ENCODE data around the gene MRTFA.

The MRTFA gene

DNA sequence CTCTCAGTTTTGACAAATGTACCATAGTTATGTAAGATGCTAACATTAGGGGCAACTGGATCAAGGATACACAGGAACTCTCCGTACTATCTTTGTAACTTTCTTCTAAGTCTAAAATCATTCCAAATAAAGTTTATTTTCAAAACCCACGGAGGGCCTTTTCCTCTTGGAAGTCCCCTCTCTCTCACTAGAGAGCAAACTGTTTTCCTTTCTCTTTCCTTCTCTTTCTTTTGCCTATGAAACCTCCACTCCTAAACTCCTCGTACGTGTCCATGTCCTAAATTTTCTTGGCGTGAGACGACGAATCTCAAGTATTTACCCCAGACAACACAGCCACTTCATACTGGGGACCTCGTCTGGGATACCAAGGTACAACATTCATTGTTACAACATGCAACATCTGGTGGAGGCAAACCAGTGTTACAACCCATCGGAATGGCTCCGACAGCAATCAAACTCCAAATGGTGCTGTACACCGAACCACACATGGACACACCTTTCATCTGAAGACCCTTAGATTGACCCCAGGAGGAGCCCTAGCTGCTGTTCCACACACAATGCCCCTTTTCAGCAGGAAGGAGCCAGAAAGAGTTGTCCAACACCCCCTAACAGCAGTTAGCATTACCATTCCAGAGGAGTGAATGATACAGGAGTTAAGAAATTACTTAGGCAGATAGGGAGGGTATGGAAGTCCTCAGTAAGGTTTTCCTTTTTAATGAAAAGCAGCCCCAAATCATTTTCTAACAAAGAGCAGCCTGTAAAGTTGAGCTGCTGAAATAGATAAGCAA lies 158.0 kb downstream of the MRTFA start:
- H3K27ac Mint-ChIP-seq = no peak overlapping the region

DNA sequence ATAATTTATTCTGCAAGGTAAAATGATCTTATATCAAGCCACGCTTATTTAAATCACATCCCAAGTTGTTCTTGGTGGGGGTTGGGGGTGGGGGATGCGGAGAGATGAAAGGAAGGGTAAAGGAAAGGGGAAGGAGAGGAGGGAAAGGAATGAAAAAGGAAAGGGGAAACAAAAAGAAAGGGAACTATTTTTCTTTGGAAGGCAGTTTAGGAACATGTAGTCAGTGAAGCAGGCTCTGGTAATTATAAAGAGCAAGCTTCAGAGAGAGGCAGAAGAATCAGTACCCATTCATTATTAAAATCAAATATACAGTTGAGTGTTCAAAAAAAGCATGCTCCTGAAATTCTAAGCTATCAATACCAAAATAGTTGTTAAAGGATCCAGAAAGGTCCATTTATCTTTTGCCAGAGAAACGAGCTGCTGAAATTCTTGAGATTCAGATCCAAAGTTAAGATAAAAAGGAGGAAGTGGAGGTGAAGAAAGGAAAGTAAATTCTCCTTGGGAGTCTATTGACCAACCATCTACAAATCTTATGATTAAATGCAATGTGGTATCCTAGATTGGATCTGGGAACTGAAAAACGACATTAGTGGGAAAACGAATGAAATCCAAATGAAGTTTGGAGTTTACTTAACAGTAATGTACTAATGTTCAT lies 158.7 kb downstream of the MRTFA start:
- H3K27ac Mint-ChIP-seq = no peak overlapping the region
- DNase-seq (ENCODE audit: low spot score) = no peak
- H3K4me1 Mint-ChIP-seq (ENCODE audit: low read depth) = peaks cover 40% of the 10 kb centered on the region
- H3K4me3 Mint-ChIP-seq = no peak overlapping the region
- H3K9me3 Mint-ChIP-seq = no peaks in the 10 kb centered on the region
- no peaks in the 10 kb centered on the region for H3K36me3 Mint-ChIP-seq (ENCODE audit: low read depth)
- H3K27me3 Mint-ChIP-seq (ENCODE audit: low read depth) = no peaks in the 10 kb centered on the region

More for the DNA sequence above, 158.0 kb downstream of the MRTFA start:
- DNase-seq (ENCODE audit: low spot score) = no peak
- Mint-ChIP-seq H3K9me3 (no peaks in the 10 kb centered on the region), H3K27me3 (ENCODE audit: low read depth) (no peaks in the 10 kb centered on the region), H3K4me1 (ENCODE audit: low read depth) (peaks cover 35% of the 10 kb centered on the region), H3K4me3 (no peak overlapping the region), H3K36me3 (ENCODE audit: low read depth) (no peaks in the 10 kb centered on the region)

DNA sequence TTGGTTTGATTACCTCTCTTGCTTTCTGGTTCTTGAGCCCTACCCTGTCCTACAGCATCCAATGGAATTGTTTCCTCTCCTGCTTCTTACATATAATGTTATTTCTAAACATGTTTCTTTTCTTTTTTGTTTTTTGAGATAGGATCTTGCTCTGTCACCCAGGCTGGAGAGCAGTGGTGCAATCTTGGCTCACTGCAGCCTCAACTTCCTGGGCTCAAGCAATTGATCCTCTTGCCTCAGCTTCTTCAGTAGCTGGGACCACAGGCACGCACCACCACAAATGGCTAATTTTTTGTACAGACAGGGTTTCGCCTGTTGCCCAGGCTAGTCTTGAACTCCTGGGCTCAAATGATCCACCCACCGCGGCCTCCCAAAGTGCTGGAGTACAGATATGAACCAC lies 160.2 kb downstream of the MRTFA start:
- Mint-ChIP-seq H3K36me3 (ENCODE audit: low read depth) (no peaks in the 10 kb centered on the region), H3K27ac (peak overlapping the region; percentile 17), H3K4me1 (ENCODE audit: low read depth) (peaks cover 42% of the 10 kb centered on the region), H3K4me3 (no peak overlapping the region), H3K9me3 (no peaks in the 10 kb centered on the region), H3K27me3 (ENCODE audit: low read depth) (no peaks in the 10 kb centered on the region)
- no peak for DNase-seq (ENCODE audit: low spot score)

DNA sequence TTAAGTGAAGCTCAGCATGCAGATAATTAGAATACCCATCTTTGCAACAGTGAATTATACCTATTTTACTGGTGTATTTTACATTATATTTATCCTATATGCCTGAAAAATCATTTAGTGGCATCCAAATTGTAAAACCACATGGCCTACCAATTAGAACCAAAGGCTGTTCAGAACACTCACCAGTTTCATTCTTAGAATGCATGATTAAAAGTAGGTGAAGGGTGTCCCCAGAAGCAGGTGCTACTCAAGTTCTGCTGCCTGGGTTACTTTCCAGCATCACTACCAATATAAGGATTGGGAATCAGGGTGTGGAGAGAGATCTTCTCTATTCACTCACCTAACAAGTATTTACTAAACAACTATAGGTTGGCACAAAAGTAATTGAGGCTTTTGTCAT lies 162.8 kb downstream of the MRTFA start:
- H3K4me3 Mint-ChIP-seq = no peak overlapping the region
- no peak for DNase-seq (ENCODE audit: low spot score)
- peaks cover 40% of the 10 kb centered on the region for H3K4me1 Mint-ChIP-seq (ENCODE audit: low read depth)
- H3K27me3 Mint-ChIP-seq (ENCODE audit: low read depth) = no peaks in the 10 kb centered on the region
- H3K27ac Mint-ChIP-seq = no peak overlapping the region
- peaks cover 2% of the 10 kb centered on the region for H3K36me3 Mint-ChIP-seq (ENCODE audit: low read depth)
- no peaks in the 10 kb centered on the region for H3K9me3 Mint-ChIP-seq

DNA sequence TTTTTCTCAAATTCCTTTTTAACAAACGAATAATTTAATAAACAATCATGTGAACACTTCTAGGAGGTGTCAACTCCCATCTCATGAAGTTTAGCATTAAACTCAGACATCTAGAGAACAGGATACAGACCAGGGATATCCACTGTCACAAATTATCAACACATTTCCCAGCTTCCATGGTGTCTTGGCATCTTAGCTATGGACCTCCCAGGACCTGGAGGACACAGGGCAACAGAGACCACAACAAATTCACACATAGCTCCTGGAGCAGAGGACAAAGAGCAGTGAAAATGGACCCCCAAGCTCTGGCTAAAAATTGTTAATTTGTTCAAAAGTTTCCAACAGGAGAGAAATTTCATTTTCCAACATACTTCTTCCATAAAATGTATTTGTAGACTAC lies 163.9 kb downstream of the MRTFA start:
- Mint-ChIP-seq H3K27me3 (ENCODE audit: low read depth) (no peaks in the 10 kb centered on the region), H3K4me3 (no peak overlapping the region), H3K27ac (no peak overlapping the region), H3K9me3 (no peaks in the 10 kb centered on the region), H3K4me1 (ENCODE audit: low read depth) (peaks cover 39% of the 10 kb centered on the region), H3K36me3 (ENCODE audit: low read depth) (peaks cover 2% of the 10 kb centered on the region)
- no peak for DNase-seq (ENCODE audit: low spot score)

DNA sequence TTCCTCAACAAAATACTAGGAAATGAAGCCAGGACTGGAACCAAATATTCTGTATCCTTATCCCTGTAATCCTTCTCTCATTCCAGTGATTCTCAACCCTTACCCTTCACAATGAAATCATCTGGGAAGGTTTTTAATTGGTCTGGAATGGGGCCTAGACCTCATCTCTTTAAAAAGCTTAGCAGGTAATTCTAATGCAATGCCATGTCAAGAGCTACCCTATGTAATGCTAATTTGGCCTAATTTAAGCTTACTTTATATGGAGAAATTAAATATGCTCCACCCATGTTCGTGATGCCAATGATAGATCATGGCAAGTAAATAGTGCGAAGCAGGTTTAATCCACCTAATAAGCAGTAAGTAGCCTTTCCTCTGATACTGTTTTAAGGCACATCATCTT lies 164.5 kb downstream of the MRTFA start:
- Mint-ChIP-seq H3K4me1 (ENCODE audit: low read depth) (peaks cover 40% of the 10 kb centered on the region), H3K36me3 (ENCODE audit: low read depth) (peaks cover 2% of the 10 kb centered on the region), H3K4me3 (no peak overlapping the region), H3K9me3 (no peaks in the 10 kb centered on the region), H3K27ac (no peak overlapping the region), H3K27me3 (ENCODE audit: low read depth) (no peaks in the 10 kb centered on the region)
- DNase-seq (ENCODE audit: low spot score) = no peak

DNA sequence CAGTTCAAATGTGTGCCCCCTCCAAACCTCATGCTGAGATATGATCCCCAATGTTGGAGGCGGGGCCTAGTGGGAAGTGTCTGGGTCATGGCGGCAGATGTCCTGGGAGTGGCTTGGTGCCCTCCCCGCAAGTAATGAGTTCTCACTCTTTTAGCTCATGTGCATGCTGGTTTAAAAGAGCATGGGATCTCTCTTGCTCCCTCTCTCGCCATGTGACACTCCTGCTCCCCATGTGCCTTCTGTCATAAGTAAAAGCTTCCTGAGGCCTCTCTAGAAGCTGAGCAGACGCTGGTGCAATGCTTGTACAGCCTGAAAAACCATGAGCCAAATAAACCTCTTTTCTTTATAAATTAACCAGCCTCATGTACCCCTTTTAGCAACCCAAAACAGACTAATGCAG lies 167.3 kb downstream of the MRTFA start:
- H3K9me3 Mint-ChIP-seq = no peaks in the 10 kb centered on the region
- no peak overlapping the region for H3K27ac Mint-ChIP-seq

DNA sequence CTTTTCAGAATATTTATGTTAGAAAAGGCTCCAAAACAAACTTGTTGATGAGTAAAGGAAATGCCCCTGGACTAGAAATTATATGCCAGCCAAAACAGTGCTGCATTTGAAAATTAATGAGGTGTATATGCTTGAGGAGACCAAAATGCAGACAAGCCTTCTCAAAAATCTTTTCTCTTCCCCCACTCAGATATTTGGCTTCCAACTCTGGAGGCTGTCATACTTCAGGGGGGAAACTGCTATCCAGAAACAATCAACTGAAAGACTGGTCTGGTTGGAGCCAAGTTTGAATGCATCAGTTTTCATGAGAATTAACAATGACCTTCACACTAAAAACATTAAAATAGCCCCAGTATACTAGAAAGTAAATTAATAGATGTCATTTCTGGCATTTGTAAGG lies 167.9 kb downstream of the MRTFA start:
- peaks cover 2% of the 10 kb centered on the region for H3K36me3 Mint-ChIP-seq (ENCODE audit: low read depth)
- H3K4me1 Mint-ChIP-seq (ENCODE audit: low read depth) = peaks cover 34% of the 10 kb centered on the region
- no peak for DNase-seq (ENCODE audit: low spot score)
- no peak overlapping the region for H3K27ac Mint-ChIP-seq
- no peak overlapping the region for H3K4me3 Mint-ChIP-seq
- H3K27me3 Mint-ChIP-seq (ENCODE audit: low read depth) = no peaks in the 10 kb centered on the region
- H3K9me3 Mint-ChIP-seq = no peaks in the 10 kb centered on the region

More for the DNA sequence above, 167.3 kb downstream of the MRTFA start:
- Mint-ChIP-seq H3K27me3 (ENCODE audit: low read depth) (no peaks in the 10 kb centered on the region), H3K4me1 (ENCODE audit: low read depth) (peaks cover 38% of the 10 kb centered on the region), H3K36me3 (ENCODE audit: low read depth) (peaks cover 2% of the 10 kb centered on the region), H3K4me3 (no peak overlapping the region)
- no peak for DNase-seq (ENCODE audit: low spot score)

DNA sequence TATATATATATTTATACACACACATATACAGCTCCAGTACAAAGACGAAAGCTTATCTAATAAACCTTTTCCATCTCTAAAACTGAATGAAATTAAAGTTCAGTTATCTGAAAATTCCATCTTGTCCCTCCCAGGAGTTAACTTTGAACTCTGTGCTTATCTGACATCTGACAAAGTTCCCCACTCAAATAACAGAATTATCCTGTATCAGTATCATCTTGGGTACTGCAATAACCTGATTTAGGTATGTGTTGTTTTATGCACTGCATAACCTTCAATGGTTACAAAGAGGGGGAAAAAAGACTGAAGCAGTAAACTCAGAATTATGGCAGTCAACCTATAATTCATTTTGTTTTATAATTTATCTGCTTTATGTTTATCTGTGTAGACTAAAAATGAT lies 169.5 kb downstream of the MRTFA start:
- no peak overlapping the region for H3K4me3 Mint-ChIP-seq
- DNase-seq (ENCODE audit: low spot score) = no peak
- H3K27me3 Mint-ChIP-seq (ENCODE audit: low read depth) = no peaks in the 10 kb centered on the region
- peaks cover 36% of the 10 kb centered on the region for H3K4me1 Mint-ChIP-seq (ENCODE audit: low read depth)
- H3K36me3 Mint-ChIP-seq (ENCODE audit: low read depth) = peaks cover 9% of the 10 kb centered on the region
- H3K27ac Mint-ChIP-seq = no peak overlapping the region
- H3K9me3 Mint-ChIP-seq = no peaks in the 10 kb centered on the region

DNA sequence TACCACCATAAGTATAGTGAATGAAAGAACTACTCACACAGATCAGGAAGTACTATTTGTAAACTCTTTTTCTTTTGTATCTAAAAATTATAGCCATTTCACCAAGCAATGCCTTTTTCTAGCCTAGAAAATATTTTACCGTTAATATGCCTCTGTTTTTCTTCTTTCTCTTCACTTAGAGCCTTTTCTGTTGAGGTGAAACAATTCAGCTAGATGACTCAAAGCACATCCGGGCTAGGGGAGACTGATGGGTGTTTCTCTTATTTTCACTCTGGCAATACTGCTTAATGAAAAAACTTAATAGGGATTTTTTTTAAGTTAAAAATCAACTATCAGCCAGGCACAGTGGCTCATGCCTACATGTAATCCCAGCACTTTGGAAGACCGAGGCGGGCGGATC lies 172.8 kb downstream of the MRTFA start:
- peaks cover 51% of the 10 kb centered on the region for H3K4me1 Mint-ChIP-seq (ENCODE audit: low read depth)
- H3K27ac Mint-ChIP-seq = peak overlapping the region; percentile 95
- peaks cover 22% of the 10 kb centered on the region for H3K36me3 Mint-ChIP-seq (ENCODE audit: low read depth)
- no peaks in the 10 kb centered on the region for H3K27me3 Mint-ChIP-seq (ENCODE audit: low read depth)
- no peaks in the 10 kb centered on the region for H3K9me3 Mint-ChIP-seq
- DNase-seq (ENCODE audit: low spot score) = no peak
- H3K4me3 Mint-ChIP-seq = peak overlapping the region; percentile 93

DNA sequence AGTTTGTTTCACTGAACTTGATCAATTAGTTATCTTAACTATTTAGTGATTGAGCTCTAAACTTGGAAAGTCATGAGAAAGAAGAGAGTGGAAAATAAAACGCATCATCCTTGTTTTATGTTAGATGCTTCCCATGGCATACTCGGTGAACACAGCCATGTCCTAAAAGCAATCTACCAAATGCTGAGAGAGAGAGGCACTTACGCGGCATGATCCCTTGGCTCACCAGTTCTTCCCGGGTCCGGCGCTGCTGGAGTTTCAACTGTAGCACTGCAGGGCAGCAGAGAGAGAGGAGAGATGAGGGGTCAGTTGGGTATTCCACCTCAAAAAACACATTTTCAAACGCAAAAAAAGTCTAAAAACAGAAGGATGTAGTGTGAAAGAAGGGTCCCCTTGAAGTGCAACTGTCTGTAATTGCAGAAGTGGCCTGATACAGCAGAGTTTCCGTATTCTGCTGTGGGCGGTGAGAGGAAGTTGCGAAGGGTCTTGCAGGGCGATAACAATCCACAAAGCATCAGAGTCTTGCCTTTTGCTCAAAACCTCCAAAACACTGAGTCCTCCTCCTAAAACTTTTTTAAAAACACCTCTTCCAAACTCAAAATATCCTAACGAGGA lies 173.4 kb downstream of the MRTFA start:
- peak; percentile 62 for DNase-seq (ENCODE audit: low spot score)
- no peaks in the 10 kb centered on the region for H3K27me3 Mint-ChIP-seq (ENCODE audit: low read depth)
- H3K9me3 Mint-ChIP-seq = no peaks in the 10 kb centered on the region
- H3K36me3 Mint-ChIP-seq (ENCODE audit: low read depth) = peaks cover 26% of the 10 kb centered on the region
- H3K27ac Mint-ChIP-seq = peak overlapping the region; percentile 95
- peaks cover 52% of the 10 kb centered on the region for H3K4me1 Mint-ChIP-seq (ENCODE audit: low read depth)
- peak overlapping the region; percentile 93 for H3K4me3 Mint-ChIP-seq

DNA sequence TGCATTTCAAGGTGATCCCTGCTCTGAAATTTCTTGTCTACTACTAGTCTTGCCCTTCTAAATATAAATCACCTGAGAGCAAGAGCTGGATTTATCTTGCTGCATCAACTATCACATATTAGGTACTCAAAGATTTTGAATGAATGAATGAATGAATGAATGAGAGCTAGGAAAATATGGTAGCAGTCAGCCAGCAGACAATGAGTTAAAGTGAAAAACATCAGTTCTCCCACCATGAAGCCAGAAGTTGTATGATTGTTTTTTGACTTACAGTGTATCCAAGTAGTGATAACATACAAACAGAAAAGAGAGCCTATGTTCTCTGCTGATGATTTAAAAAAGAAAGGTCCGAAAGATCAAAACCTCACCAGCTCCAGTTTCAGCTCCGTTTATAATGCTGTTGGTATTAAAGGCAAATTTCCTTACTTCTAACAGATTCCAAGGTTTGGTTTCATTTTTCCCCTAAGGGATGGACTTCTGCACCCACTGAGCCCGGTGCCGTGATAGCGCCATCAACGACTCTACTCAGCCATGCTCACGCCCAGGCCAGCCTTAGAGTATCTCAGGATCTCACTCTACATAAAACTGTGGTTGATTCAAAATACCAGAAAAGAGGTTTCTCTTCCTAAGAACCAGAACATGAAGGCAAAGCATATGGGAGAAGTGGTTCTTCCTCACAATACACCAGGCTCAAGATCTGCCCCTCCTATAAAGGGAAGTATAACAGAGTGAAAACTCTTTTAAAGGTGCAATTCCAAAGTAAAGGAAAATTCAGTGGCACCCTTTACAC lies 174.1 kb downstream of the MRTFA start:
- peak; percentile 26 for DNase-seq (ENCODE audit: low spot score)
- Mint-ChIP-seq H3K36me3 (ENCODE audit: low read depth) (peaks cover 28% of the 10 kb centered on the region), H3K4me3 (peak overlapping the region; percentile 93), H3K9me3 (no peaks in the 10 kb centered on the region), H3K27ac (peak overlapping the region; percentile 95), H3K4me1 (ENCODE audit: low read depth) (peaks cover 53% of the 10 kb centered on the region), H3K27me3 (ENCODE audit: low read depth) (no peaks in the 10 kb centered on the region)

DNA sequence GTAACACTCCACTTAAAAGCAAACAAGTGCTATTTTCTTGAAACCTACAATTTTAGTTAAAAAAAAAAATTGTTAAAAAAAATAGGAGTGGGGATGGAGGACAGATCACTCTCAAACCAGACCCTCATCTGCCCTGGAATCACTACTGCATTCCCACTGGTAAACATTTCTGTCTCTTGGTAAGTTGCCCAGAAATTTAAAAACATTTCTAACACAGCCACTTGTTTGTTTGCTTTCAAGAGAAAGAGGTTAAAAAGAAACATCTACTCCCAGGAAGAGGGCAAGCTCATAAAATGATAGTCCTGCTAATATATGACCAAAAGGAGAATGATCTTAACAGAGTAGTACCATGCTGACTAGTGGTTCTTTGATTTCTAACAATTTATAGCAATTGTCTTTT lies 182.8 kb downstream of the MRTFA start:
- Mint-ChIP-seq H3K4me1 (ENCODE audit: low read depth) (peaks cover 54% of the 10 kb centered on the region), H3K4me3 (no peak overlapping the region), H3K36me3 (ENCODE audit: low read depth) (peaks cover 37% of the 10 kb centered on the region), H3K9me3 (no peaks in the 10 kb centered on the region), H3K27ac (no peak overlapping the region), H3K27me3 (ENCODE audit: low read depth) (no peaks in the 10 kb centered on the region)
- no peak for DNase-seq (ENCODE audit: low spot score)

All from T-helper 2 cell treated with Interferon-gamma antibody and Interleukin-4, amounts not matched to agents 5 μg/mL and 100 μg/mL, for 36 hours (primary cell).